ENCODE measurements around the gene NPAS2.

The NPAS2 gene

DNA sequence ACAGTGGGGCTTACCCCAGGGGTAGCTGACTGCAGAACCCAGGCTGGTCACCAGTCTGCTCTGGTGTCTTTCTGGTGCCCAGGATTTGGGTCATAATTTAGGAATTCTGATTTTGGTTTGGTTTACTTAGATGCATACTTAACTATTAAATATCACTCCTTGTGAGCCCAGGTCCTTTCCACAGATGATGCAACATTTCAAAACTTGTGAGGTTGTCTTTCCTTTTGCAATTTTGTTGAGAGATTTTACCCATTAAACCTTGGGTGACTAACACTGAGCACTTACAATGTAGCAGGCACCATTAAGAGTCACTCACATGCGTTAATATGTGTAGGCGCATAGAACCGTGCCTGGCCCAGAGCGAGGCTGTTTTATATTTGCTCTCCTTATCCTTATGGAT, 120.3 kb downstream of the NPAS2 start:
- no peak for DNase-seq (ENCODE audit: low read depth, low spot score)

DNA sequence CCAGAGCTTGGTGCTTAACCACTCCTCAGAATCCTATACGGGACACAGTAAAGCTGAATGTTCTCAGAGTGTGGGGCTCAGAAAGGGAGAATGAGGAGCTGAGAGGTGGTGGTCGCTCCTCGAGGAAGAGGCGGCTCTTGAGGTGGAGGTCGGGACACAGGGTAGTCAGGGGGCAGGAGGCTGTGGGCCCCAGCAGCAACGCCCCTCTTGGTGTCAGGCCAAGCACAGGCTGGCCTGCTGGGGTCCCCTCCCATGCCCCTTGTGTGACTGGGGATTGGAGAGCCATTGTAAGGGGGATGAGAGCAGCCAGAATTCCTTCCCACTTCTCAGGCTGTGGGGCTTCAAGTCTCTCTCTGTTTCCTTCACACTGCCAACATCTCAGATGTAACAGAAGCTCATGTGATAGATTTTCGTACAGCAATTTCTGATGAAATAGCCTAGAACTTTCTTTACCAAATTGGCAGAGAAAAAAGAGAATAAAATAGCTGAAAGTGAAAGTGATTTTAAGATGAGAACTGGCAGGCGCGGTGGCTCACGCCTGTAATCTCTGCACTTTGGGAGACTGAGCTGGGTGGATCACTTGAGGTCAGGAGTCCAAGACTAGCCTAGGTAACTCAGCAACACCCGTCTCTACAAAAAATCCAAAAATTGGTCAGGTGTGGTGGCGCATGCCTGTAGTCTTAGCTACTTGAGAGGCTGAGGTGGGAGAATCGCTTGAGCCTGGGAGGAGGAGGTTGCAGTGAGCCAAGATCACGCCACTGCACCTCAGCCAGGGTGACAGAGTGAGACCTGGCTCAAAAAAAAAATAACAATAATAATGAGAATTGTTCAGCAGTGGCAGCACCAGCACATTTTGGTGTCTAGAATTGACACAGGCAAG, 121.1 kb downstream of the NPAS2 start:
- no peak for DNase-seq (ENCODE audit: low read depth, low spot score)

DNA sequence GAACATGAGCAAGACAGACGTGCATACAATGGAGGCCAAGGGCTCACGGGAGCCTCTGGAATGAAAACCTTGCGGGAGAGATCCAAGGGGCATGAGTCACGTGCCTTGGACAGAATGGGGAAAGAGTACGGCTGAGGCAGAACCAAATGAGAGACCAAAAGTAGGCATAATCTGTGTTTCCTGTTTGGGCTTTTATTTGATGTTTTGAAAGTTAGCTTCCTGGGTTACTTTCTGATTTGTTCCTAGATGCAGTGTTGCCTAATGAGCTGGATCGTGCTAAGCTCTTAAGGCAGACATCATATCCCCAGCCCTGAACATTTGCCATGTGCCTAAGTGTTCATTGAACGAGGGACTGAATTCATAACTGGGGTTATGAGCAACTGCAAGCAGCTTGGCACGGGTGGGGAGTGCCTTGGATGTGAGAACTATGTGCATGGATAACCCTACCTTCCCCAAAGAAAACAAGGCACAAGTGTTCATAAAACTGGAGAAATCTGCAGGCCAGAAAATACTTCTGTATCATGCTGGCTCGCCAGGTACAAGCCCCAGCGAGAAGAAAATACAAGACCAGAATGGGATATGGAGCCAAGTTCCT, 121.8 kb downstream of the NPAS2 start:
- DNase-seq (ENCODE audit: low read depth, low spot score) = no peak

DNA sequence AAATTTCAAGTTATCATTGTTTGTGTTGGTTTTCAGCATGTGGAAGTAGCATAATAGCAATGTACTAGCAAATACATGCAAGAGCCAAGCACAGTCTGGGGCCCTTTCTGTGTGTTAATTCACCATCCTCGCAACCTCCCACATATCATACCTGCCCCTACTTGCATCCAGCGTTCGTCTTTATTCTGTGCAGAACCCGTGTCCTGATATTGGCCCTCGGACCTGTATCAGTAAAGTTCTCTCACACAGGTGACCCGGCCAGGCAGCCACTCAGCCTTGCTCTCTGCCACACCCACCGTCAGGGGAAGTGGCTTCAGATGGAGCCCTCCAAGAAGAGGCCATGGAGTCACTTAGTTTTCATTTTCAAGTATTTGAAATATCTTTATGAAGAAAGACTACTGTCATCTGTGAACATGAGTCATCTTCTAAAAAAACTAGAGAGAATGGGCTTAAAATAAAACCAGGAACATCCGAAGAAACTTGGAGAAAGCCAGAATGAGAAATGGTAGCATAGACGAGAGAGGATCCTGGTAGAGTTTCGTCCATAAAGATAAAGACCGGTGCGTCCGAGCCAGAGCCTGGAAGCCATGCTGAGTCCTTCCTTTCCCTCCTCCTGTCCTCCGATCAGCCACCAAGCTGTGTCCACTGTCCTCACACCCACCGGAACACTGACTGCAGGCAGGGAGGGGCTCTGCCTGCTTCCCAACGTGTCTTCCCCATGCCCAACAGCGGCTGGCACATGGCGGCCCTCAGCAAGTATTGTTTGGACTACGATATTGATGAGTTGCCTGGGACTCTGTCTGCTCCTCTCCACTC, 124.9 kb downstream of the NPAS2 start:
- DNase-seq (ENCODE audit: low read depth, low spot score) = no peak

DNA sequence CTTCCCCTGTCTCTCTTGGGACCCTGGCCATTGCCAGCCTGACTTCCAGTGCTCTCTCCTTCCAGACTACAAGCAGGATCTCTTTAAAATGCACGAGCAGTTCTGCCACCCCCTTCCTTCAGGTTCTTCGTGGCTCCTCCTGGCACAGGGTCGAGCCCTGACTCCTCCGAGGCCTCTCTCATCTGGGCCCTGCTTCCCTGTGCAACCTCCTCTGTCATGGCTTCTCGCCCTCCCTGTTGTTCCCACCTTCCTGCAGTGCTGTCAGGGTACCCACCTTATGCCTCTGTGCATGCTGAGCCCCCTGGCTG, 125.4 kb downstream of the NPAS2 start:
- DNase-seq (ENCODE audit: low read depth, low spot score) = no peak

DNA sequence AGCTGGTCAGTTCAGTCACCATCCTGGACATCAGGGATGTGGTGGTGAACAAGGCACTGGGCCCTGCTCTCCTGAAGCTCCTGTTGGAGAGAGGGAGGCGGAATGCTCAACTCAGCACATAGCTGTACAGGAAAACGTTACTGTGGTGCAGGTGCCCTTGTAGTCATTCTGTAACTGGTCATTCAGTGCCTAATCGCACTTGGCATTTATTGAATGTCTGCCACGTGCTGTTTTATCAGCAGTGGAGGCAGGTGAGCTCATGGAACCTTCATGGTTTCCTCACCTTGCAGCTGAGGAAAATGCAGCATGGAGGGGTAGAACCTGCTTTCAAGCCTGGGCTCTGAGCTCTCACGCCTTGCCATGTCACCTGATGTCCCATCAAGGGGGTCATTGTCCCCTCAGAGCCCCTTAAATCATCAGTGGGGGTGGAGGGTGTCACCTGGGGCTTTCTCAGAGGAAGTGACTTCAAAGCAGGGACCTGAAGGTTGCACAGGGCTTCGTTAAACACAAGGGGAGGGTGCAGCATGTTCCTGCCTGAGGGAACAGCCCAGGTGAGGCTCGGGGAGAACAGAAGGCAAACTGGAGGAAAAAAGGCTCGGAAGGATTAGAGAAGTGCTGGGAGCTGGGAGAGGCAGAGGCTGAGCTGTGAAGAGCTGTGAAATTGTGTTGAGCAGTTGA, 126.1 kb downstream of the NPAS2 start:
- DNase-seq (ENCODE audit: low read depth, low spot score) = no peak

DNA sequence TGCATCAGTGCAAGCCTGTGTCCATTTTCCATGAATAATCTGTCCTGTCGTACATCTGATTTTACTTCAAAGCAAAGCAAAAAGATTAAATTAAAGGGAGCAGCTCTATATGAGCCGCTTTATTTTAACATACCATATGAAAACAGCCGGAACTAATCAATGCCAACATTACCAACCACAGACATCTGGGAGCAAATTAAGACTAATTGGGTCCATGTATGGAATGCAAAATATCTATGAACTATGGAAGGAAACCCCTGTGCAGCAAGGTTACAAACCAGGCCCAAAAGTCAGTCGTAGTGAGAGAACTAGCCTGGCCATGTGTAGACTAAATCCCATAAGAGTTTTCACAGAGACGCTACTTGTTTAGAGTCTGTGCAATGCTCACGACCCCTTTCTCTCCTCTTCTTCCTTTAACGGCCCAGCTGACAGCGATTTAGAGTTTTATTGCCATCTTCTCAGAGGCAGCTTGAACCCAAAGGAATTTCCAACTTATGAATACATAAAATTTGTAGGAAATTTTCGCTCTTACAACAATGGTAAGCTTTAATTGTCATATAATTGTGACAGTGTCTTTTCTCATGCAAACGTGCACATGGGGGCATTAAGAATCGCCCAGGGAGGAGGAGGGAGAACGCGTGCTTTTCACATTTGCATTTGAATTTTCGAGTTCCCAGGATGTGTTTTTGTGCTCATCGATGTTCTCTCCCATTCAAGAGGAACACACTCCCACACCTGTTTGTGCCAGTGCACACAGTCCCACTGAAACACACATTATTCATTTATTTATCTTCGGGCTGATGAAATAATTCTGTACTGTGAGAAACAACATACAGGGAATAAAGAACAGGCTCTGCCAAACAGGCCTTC, 129.2 kb downstream of the NPAS2 start:
- DNase-seq (ENCODE audit: low read depth, low spot score) = no peak

DNA sequence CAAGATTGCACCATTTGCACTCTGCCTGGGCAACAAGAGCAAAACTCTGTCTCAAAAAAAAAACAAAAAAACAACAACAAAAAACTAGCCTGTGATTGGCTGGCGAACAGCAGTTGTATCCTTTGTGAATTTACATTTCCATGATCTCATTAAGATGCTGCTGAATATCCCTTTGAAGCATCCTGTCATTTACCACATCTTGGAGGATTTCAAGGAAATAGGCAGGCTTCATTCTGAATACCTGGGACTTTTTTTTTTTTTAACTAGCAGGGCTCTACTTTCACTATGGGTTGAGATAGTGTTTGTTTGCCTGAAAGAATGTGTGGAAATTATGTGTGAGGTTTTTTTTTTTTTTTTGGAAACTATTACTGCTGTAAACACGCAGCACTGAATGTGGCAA, 132.6 kb downstream of the NPAS2 start:
- no peak for DNase-seq (ENCODE audit: low read depth, low spot score)

DNA sequence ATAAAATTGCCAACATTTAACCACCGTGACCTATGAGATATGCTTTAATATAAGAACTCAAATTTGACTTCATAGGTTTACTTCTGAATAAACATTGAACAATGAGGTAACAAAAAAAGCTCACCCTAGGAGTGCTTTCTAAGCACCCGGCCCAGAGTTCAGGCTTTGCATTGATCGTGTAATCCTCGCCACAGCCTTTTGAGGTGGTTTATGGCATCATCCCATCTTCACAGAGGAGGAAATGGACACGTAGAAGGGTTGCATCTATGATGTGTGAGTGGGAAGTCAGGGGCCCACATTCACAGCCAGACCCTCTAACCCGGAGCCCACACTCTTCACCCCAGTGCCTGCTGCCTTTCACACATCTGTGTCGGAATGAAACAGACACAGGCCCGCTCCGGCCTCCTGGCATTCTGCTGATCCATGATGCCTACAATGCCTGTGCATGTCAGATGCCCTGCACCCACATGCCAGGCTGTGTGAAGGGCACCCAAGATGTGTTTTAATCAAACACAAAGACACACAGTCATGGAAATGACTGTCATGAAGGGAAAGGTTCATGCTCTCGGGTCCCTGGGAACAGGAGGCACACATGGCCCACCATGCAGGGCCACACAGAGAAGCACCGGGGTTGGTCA, 133.6 kb downstream of the NPAS2 start:
- no peak for DNase-seq (ENCODE audit: low read depth, low spot score)

DNA sequence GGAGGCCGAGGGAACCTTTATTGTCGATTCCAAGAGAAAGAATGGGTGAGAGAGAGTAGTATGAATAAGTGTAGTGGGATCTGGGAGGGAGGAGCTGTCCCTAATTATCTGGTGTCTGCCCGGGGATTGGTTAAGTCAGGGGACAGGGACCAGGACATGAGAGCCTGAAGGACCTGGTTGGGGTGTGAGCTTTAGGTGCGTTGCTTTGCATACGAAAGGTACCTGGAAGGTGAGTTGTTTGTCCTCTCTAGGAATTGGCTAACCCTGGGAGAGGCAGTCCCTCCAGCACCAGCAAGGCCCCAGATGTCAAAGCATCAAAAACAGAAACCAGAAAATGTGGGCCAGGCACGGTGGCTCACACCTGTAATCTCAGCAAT, 134.1 kb downstream of the NPAS2 start:
- DNase-seq (ENCODE audit: low read depth, low spot score) = peak; percentile 36

DNA sequence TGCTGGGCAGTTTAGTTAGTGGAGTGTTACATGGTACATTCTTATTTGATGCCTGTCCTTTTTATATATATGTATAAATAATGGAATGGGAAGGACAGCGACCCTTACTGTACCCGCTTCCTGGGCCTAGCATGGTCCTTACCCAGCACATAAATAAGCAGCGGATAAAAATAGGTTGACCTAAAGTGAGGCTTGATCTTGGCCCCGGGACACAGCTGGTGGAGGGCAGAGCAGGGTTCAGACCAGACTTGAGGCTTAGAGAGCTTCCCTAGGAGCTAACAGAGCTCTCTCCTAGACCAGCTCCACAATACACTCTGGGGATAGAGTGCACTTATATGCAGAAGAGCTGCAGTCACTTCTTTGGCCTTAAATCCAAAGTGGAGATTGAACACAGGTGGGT, 135.3 kb downstream of the NPAS2 start:
- no peak for DNase-seq (ENCODE audit: low read depth, low spot score)

DNA sequence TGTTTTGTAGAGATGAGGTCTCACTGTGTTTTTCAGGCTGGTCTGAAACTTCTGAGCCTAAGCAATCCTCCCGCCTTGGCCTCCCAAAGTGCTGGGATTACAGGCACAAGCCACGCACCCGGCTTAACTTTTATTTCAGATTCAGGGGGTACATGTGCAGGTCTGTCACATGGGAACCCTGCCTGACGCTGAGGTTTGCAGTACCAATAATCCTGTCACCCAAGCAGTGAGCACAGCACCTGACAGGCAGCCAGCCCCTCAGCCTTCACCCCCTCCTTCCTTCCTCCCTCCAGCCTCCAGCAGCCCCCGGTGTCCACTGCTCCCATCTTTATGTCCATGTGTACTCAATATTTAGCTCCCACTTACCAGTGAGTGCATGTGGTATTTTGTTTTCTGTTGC, 136.1 kb downstream of the NPAS2 start:
- DNase-seq (ENCODE audit: low read depth, low spot score) = no peak

DNA sequence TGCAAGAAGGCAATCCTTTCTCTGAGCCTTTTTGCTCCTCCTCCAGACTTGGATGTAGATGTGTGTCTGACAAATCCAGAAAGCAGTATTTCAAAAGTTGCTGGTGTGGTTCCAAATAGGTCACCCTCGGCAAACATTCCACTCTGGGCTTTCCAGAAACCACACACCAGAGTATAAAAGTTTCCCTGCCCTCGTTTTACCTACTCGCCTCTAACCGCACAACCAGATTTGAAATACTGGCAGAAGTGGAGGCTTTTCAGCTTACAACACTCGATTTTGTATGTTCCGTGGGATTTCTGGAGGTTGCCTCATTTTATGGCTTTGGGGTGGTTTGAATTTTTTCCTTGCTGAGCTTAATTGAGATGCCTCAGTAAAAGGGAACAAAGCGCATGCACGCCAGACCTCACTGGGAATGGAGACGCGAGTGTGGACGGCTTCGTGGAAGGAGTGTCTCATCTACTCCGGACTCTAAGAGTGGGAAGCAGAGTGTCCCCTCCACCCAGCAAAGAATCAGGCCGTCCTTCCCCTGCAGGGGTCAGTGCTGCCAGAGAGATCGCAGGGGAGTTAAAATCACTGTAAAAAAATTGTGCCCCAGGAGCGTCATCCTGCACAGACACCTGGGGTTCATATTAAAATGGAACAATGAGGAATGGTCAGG, 138.2 kb downstream of the NPAS2 start:
- DNase-seq (ENCODE audit: low read depth, low spot score) = no peak

DNA sequence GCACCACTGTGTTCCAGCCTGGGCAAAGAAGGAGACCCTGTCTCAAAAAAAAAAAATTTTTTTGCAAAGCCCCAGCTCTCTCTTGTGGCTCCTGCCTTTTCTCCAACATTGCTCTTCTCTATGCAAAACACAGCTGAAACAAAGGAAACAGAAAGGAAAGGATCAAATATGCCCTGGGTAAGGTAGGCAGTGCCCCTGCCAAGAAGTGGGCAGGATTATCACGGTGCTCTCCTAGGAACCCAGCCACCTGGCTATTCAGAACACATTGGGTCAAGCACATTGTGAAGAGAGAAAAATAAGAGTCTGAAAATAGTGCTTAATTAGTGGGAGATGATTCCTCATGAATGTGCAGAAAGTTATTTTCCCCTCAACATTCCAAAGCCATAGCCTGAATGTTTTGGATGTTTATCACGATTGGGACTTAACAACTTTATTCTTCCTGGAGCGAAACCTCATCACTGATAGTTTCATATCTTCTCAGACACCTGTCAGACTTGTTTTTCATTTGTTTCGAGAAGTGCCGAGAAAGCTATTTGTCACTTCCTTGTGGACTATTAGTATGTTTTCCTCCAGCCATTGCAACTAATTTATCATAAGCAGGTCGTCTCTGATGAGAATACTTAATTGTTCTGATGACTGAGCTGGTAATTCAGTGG, 139.4 kb downstream of the NPAS2 start:
- no peak for DNase-seq (ENCODE audit: low read depth, low spot score)

DNA sequence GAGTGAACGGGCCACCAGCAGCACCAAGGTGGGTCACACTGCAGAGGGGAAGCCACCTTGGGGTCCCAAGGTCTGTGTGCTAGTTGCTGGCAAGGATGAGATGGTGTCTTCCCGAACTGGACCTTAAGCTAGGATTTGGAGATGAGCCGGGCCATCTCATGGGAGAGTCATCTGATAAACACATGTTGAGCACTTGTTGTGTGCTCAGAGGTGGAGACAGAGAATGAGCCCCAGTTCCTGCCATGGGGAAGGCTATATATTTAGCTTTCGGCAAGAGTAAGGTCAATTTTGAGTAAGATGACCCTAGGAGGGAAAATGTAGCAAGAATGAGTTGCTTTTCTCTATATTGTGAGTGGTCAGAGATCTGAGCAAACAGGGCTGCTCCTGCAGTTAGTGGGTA, 140.7 kb downstream of the NPAS2 start:
- DNase-seq (ENCODE audit: low read depth, low spot score) = no peak

DNA sequence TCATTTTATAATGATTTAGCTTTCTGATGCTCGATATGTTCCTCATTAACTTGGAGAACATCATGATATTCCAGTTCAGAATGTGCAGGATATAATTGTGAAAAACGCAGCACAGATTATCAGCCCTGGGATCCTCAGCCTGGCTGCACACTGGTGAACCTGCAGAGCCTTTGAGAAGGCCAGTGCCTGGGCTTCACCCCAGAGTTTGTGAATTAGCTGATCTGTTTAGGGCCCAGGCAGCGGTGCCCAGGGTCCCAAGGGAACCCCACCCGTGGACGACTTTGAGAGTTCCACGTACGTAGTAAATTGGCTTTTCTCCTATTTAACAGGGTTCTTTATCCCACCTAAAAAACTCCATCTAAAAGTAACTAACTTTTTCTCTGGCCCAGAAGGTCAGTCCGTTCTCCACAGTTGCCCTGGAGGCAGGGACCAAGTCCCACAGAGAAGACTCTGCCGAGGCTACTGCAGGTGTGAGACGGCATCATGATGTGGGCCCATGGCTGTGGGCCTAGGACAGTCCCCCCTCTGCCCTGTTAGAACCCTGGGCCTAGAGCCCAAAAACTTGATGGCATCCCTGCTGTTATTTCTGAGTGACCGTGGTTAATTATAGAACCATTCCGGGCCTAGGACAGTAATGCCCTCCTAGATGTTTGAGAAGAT, 142.6 kb downstream of the NPAS2 start:
- no peak for DNase-seq (ENCODE audit: low read depth, low spot score)

DNA sequence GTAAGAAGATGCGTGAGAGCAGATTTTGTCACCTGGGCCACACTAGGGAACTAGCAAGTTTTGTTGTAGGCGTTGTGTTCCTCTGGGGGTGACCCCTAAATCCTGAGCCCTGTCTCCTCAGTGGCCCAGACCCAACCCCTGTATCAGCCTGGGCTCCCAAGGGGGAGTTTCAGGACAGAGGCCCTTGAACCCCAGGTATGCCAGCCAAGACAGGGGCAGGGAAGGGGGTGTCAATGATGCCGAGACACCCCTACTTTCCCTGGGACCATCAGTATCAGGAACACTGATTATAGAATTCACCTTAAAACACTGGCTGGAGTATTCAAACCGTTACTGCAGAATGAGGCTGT, 143.1 kb downstream of the NPAS2 start:
- DNase-seq (ENCODE audit: low read depth, low spot score) = no peak

DNA sequence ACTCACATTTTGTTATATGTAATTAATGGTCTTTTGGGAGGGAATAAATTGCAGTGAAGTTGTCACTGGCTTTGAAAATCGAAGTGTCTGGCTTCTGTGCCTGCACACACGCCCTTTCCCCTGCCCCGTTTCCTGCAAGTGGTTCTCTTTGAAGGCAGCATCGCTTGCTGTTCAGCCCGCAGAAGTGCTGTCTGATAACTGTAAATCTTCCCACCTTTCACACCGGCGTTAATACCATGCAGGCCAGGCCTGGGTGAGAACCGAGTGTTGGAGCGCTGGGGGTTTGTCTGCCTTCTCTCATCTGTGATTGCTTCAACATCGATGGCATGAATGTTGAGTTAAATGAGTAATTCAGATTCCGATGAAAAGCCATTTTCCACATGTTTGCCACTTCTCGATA, 144.3 kb downstream of the NPAS2 start:
- DNase-seq (ENCODE audit: low read depth, low spot score) = no peak

DNA sequence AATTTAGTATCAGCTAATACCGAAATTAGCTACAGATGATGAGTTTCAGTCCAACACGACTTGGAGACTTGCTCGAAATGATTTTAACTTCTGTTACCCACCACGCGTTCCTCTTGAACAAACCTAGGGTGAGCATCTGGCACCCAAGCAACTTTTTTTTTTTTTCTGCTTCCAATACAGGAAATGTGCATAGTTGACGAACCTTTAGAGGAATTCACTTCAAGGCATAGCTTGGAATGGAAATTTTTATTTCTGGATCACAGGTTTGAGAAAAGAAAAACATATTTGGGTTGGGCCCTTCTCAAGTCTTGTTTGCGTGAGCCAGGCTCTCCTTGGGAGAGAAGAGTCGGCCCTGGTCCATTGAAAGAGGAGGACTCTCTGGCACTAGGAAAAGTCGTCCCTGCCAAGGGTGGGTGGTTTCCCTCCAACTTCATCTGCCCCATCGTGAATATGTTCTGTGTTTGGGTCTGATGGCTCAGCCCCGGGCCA, 144.8 kb downstream of the NPAS2 start:
- DNase-seq (ENCODE audit: low read depth, low spot score) = no peak
